H9 (cell line): ENCODE measurements around the gene GSTO2. TPM values are rescaled to one million over a fixed set of nuclear protein-coding genes. Genes with fewer than 3 reads are reported as not detected.

ENCODE experiments used
- DNase-seq: peaks from one replicate; pipeline ENCODE4 v3.0.0-alpha.2; 2017
- H2AFZ ChIP-seq: one replicate; pipeline ENCODE4 v1.6.1; 2013; ENCODE audit warnings: mild to moderate bottlenecking, low read length, control low read depth, moderate library complexity
- H2AK5ac ChIP-seq: 2 replicates; pipeline ENCODE4 v1.6.1; 2013; ENCODE audit warnings: low read length, control low read depth, mixed read lengths; ENCODE audit not compliant: insufficient read length
- H2BK120ac ChIP-seq: one replicate; pipeline ENCODE4 v1.6.1; 2013; ENCODE audit warnings: low read depth, mild to moderate bottlenecking, low read length, control low read depth, inconsistent platforms; ENCODE audit not compliant: poor library complexity, severe bottlenecking
- H2BK12ac ChIP-seq: 2 replicates; pipeline ENCODE4 v1.6.1; 2013; ENCODE audit warnings: low read length, control low read depth, mixed read lengths, low read depth; ENCODE audit not compliant: insufficient read length
- H2BK15ac ChIP-seq: 2 replicates; pipeline ENCODE4 v1.6.1; 2013; ENCODE audit warnings: low read depth, low read length, control low read depth
- H2BK20ac ChIP-seq: one replicate; pipeline ENCODE4 v1.6.1; 2013; ENCODE audit warnings: low read depth, mild to moderate bottlenecking, low read length, control low read depth, inconsistent platforms; ENCODE audit not compliant: poor library complexity, severe bottlenecking
- H2BK5ac ChIP-seq: 2 replicates; pipeline ENCODE4 v1.6.1; 2013; ENCODE audit warnings: low read length, control low read depth, mixed read lengths; ENCODE audit not compliant: insufficient read length
- H3K14ac ChIP-seq: 2 replicates; pipeline ENCODE4 v1.6.1; 2013; ENCODE audit warnings: low read length, control low read depth; ENCODE audit not compliant: insufficient read depth
- H3K18ac ChIP-seq: 2 replicates; pipeline ENCODE4 v1.6.1; 2013; ENCODE audit warnings: low read depth, mild to moderate bottlenecking, mixed read lengths, low read length, control low read depth; ENCODE audit not compliant: insufficient read length
- H3K23ac ChIP-seq: 2 replicates; pipeline ENCODE4 v1.6.1; 2013; ENCODE audit warnings: low read length, control low read depth, mixed read lengths, low read depth; ENCODE audit not compliant: insufficient read length
- H3K23me2 ChIP-seq: 2 replicates; pipeline ENCODE4 v1.6.1; 2013; ENCODE audit warnings: low read depth, mild to moderate bottlenecking, mixed read lengths, low read length, control low read depth; ENCODE audit not compliant: insufficient read length, poor library complexity, severe bottlenecking
- H3K27ac ChIP-seq: 2 replicates; pipeline ENCODE4 v1.5.1; 2013; ENCODE audit warnings: low read length, control low read depth, mixed read lengths, low read depth; ENCODE audit not compliant: insufficient read length
- H3K27me3 ChIP-seq: 2 replicates; pipeline ENCODE4 v1.6.1; 2013; ENCODE audit warnings: low read length, control low read depth, inconsistent platforms; ENCODE audit not compliant: insufficient read depth
- H3K4ac ChIP-seq: 2 replicates; pipeline ENCODE4 v1.6.1; 2013; ENCODE audit warnings: low read depth, mild to moderate bottlenecking, control low read depth, inconsistent platforms, low read length, moderate library complexity
- H3K4me1 ChIP-seq: 2 replicates; pipeline ENCODE4 v1.6.1; 2013; ENCODE audit warnings: low read length, control low read depth, inconsistent platforms; ENCODE audit not compliant: insufficient read depth
- H3K4me2 ChIP-seq: 2 replicates; pipeline ENCODE4 v1.6.1; 2013; ENCODE audit warnings: low read length, control low read depth, mixed read lengths; ENCODE audit not compliant: insufficient read length, insufficient read depth
- H3K56ac ChIP-seq: 2 replicates; pipeline ENCODE4 v1.6.1; 2013; ENCODE audit warnings: low read depth, mild to moderate bottlenecking, mixed read lengths, low read length, control low read depth; ENCODE audit not compliant: insufficient read length
- H3K79me1 ChIP-seq: 2 replicates; pipeline ENCODE4 v1.6.1; 2013; ENCODE audit warnings: low read depth, mild to moderate bottlenecking, moderate library complexity, low read length, control low read depth, inconsistent platforms; ENCODE audit not compliant: insufficient read depth, poor library complexity, severe bottlenecking
- H3K79me2 ChIP-seq: 2 replicates; pipeline ENCODE4 v1.6.1; 2013; ENCODE audit warnings: low read length, control low read depth, inconsistent platforms; ENCODE audit not compliant: insufficient read depth
- H3K9ac ChIP-seq: 2 replicates; pipeline ENCODE4 v1.6.1; 2013; ENCODE audit warnings: low read length, control low read depth, mixed read lengths; ENCODE audit not compliant: insufficient read length; ENCODE audit errors: extremely low read depth
- H3K9me3 ChIP-seq: one replicate; pipeline ENCODE4 v1.6.1; 2013; ENCODE audit warnings: low read depth, low read length, inconsistent platforms; ENCODE audit not compliant: control insufficient read depth
- H3T11ph ChIP-seq: one replicate; pipeline ENCODE4 v1.6.1; 2013; ENCODE audit warnings: mild to moderate bottlenecking, low read length, control low read depth, inconsistent platforms
- H4K20me1 ChIP-seq: one replicate; pipeline ENCODE4 v1.6.1; 2013; ENCODE audit not compliant: control insufficient read depth, insufficient read length, insufficient read depth
- H4K5ac ChIP-seq: 2 replicates; pipeline ENCODE4 v1.6.1; 2013; ENCODE audit warnings: low read depth, mild to moderate bottlenecking, mixed read lengths, low read length, control low read depth; ENCODE audit not compliant: insufficient read length
- H4K8ac ChIP-seq: replicated peaks from 2 replicates; pipeline ENCODE4 v1.6.1; 2013; ENCODE audit warnings: low read length, control low read depth, mixed read lengths, low read depth; ENCODE audit not compliant: insufficient read length
- H4K91ac ChIP-seq: 2 replicates; pipeline ENCODE4 v1.6.1; 2013; ENCODE audit warnings: low read depth, mild to moderate bottlenecking, moderate library complexity, mixed read lengths, low read length, control low read depth; ENCODE audit not compliant: insufficient read length
- H3K27ac Mint-ChIP-seq, 3 experiments: 2 replicates in 2 of 3; 3 replicates in 1 of 3; pipeline ENCODE4 v1.8.0; 2020 to 2021; ENCODE audit warnings: mixed read lengths in 3 of 3, mild to moderate bottlenecking in 1 of 3, moderate library complexity in 1 of 3
- H3K27me3 Mint-ChIP-seq: 2 replicates; pipeline ENCODE4 v1.8.0; 2021; ENCODE audit warnings: low read depth, mild to moderate bottlenecking, moderate library complexity, mixed read lengths
- H3K36me3 Mint-ChIP-seq, 3 experiments: 2 replicates in 2 of 3; 3 replicates in 1 of 3; pipeline ENCODE4 v1.8.0; 2020 to 2021; ENCODE audit warnings: low read depth in 3 of 3, mixed read lengths in 3 of 3; ENCODE audit not compliant: insufficient read depth in 1 of 3
- H3K4me1 Mint-ChIP-seq, 2 experiments: 2 replicates each; pipeline ENCODE4 v1.8.0; 2020; ENCODE audit warnings: mixed read lengths in 2 of 2
- H3K4me3 Mint-ChIP-seq, 2 experiments: 2 replicates in 1 of 2; 3 replicates in 1 of 2; pipeline ENCODE4 v1.8.0; 2020 to 2021; ENCODE audit warnings: mild to moderate bottlenecking in 2 of 2, mixed read lengths in 2 of 2, moderate library complexity in 1 of 2
- H3K9me3 Mint-ChIP-seq, 2 experiments: 2 replicates in 1 of 2; 3 replicates in 1 of 2; pipeline ENCODE4 v1.8.0; 2020; ENCODE audit warnings: mild to moderate bottlenecking in 2 of 2, mixed read lengths in 2 of 2, moderate library complexity in 1 of 2
- whole genome bisulfite sequencing: extraction: QIAGEN DNeasy Blood & Tissue Kit; methylation state at CpG from one replicate; pipeline ENCODE4 v1.1.7; 2013; ENCODE audit warnings: missing lambda C conversion rate, low lambda C conversion rate, mixed read lengths; ENCODE audit not compliant: insufficient read length; ENCODE audit errors: extremely low coverage; 5-methylcytosine and 5-hydroxymethylcytosine counted together
- total RNA-seq: library from RNA; stranded (reverse); gene quantifications from 2 replicates; pipeline ENCODE4 v1.2.1, GENCODE V29; 2021
- TF ChIP-seq, protein P1 (sequence below): fragments of 200-600 bp; sonication (generic); conservative IDR thresholded peaks from 3 replicates; pipeline ENCODE4 v1.8.0; 2021; ENCODE audit warnings: antibody characterized with exemption, mild to moderate bottlenecking

Gene GSTO2
- total RNA-seq, 1 experiment from 2014 or later = 14.5 TPM

DNA sequence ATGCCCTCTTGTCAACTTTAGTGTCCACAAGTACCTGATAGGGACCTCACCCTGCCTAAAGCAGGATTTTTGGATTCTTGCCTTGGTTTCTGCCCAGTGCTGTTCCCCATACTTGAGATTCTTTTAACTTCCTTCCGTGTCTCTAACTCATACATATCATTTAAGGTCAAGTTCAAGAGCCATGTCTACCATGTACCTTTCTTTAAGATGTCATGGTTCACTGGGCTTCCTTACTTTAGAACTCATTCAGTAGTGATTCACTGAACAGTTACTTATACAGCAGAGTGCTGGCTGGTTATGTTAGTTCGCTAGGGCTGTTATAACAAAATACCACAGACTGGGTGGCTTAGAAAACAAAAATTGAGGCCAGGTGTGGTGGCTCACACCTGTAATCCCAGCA lies 79.6 kb downstream of the GSTO2 start:
- Histone ChIP-seq H3K23me2 (no peaks in the 10 kb centered on the region), H3K9ac (no peak overlapping the region), H3K9me3 (no peaks in the 10 kb centered on the region), H3K4ac (no peak overlapping the region), H3K23ac (no peak overlapping the region), H4K5ac (no peak overlapping the region), H3K18ac (no peak overlapping the region), H2BK12ac (no peak overlapping the region), H3K4me1 (peaks cover 6% of the 10 kb centered on the region; the same call in 1 of the 2 replicates), H3K56ac (no peak overlapping the region), H3K79me1 (no peaks in the 10 kb centered on the region), H3K79me2 (no peaks in the 10 kb centered on the region), H2BK120ac (no peak overlapping the region), H2BK15ac (no peak overlapping the region), H3K14ac (no peak overlapping the region), H2BK5ac (no peak overlapping the region), H4K91ac (no peak overlapping the region), H3K4me2 (no peak overlapping the region), H3K27me3 (no peaks in the 10 kb centered on the region; the same call in 1 of the 2 replicates), H4K20me1 (no peaks in the 10 kb centered on the region), H2AFZ (no peak overlapping the region), H3K27ac (no peak overlapping the region), H2AK5ac (no peak overlapping the region), H3T11ph (no peak overlapping the region), H4K8ac (no peak overlapping the region), H2BK20ac (no peak overlapping the region)
- TF ChIP-seq, protein P1, sequence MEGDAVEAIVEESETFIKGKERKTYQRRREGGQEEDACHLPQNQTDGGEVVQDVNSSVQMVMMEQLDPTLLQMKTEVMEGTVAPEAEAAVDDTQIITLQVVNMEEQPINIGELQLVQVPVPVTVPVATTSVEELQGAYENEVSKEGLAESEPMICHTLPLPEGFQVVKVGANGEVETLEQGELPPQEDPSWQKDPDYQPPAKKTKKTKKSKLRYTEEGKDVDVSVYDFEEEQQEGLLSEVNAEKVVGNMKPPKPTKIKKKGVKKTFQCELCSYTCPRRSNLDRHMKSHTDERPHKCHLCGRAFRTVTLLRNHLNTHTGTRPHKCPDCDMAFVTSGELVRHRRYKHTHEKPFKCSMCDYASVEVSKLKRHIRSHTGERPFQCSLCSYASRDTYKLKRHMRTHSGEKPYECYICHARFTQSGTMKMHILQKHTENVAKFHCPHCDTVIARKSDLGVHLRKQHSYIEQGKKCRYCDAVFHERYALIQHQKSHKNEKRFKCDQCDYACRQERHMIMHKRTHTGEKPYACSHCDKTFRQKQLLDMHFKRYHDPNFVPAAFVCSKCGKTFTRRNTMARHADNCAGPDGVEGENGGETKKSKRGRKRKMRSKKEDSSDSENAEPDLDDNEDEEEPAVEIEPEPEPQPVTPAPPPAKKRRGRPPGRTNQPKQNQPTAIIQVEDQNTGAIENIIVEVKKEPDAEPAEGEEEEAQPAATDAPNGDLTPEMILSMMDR = no peak
- H3K27me3 Mint-ChIP-seq = peaks cover 6% of the 10 kb centered on the region
- H3K4me1 Mint-ChIP-seq = peaks cover 5 to 7% of the 10 kb centered on the region in 2 experiments; a peak in 3 of 4 replicates
- no peak overlapping the region for H3K4me3 Mint-ChIP-seq
- WGBS = no CpG with 5 or more reads among the region's 2 CpGs
- no peak overlapping the region for H3K27ac Mint-ChIP-seq
- no peak for DNase-seq
- H3K9me3 Mint-ChIP-seq = no peaks in the 10 kb centered on the region
- H3K36me3 Mint-ChIP-seq = no peaks in the 10 kb centered on the region
